Measurements from ENCODE around the gene PTPRE.

Gene PTPRE

GRCh38 chr10:127962205-127962604 lies 55.3 kb downstream of the PTPRE start:
- no peak for DNase-seq

GRCh38 chr10:127963136-127963535 lies 56.2 kb downstream of the PTPRE start:
- DNase-seq, result no peak

GRCh38 chr10:127964621-127965020 lies 57.7 kb downstream of the PTPRE start:
- DNase-seq, result no peak

- no peak for DNase-seq
Observed at GRCh38 chr10:127966875-127967274, 60.0 kb downstream of the PTPRE start.

- no peak for DNase-seq
Observed at GRCh38 chr10:127968027-127968441, 61.1 kb downstream of the PTPRE start.

- no peak for DNase-seq
Observed at GRCh38 chr10:127968659-127969058, 61.8 kb downstream of the PTPRE start.

GRCh38 chr10:127971101-127971946 lies 64.4 kb downstream of the PTPRE start:
- DNase-seq, result no peak

- DNase-seq, result no peak
Observed at GRCh38 chr10:127971963-127972615, 65.2 kb downstream of the PTPRE start.

GRCh38 chr10:127972751-127973357 lies 66.0 kb downstream of the PTPRE start:
- DNase-seq, result no peak

GRCh38 chr10:127973791-127974311 lies 66.9 kb downstream of the PTPRE start:
- no peak for DNase-seq

GRCh38 chr10:127974911-127975310 lies 68.0 kb downstream of the PTPRE start:
- DNase-seq, result no peak

GRCh38 chr10:127976286-127976685 lies 69.4 kb downstream of the PTPRE start:
- no peak for DNase-seq

- no peak for DNase-seq
Observed at GRCh38 chr10:127976701-127977356, 69.9 kb downstream of the PTPRE start.

- DNase-seq, result no peak
Observed at GRCh38 chr10:127977357-127978009, 70.6 kb downstream of the PTPRE start.

- DNase-seq, result no peak
Observed at GRCh38 chr10:127978481-127978880, 71.6 kb downstream of the PTPRE start.

GRCh38 chr10:127979045-127979444 lies 72.1 kb downstream of the PTPRE start:
- DNase-seq, result no peak

GRCh38 chr10:127979566-127979965 lies 72.7 kb downstream of the PTPRE start:
- DNase-seq, result no peak

- DNase-seq, result no peak
Observed at GRCh38 chr10:127980898-127981297, 74.0 kb downstream of the PTPRE start.

GRCh38 chr10:127982601-127983000 lies 75.7 kb downstream of the PTPRE start:
- no peak for DNase-seq

GRCh38 chr10:127983344-127984100 lies 76.6 kb downstream of the PTPRE start:
- no peak for DNase-seq

- no peak for DNase-seq
Observed at GRCh38 chr10:127984945-127985344, 78.0 kb downstream of the PTPRE start.

Measured in NCI-H1105 (cell line).